IMR-90 (cell line): ENCODE results near the gene PCDH1. TPM values are rescaled to one million over a fixed set of nuclear protein-coding genes. Genes with fewer than 3 reads are reported as not detected.

Source experiments
- CEBPB ChIP-seq: IDR thresholded peaks from 2 replicates; pipeline ENCODE4 v1.6.1; 2012; ENCODE audit warnings: low read depth, low read length, improper control_type of control experiment
- CHD1 ChIP-seq: IDR thresholded peaks from 2 replicates; pipeline ENCODE4 v1.6.1; 2012; ENCODE audit warnings: low read depth, low read length, improper control_type of control experiment
- FOS ChIP-seq: fragments of 150-350 bp; IDR thresholded peaks from 2 replicates; pipeline ENCODE4 v1.6.1; 2016; ENCODE audit warnings: low read depth, low read length
- USF2 ChIP-seq: fragments of 150-350 bp; IDR thresholded peaks from 2 replicates; pipeline ENCODE4 v1.6.1; 2017; ENCODE audit warnings: mild to moderate bottlenecking, antibody characterized with exemption, low read length, low read depth
- polyA plus RNA-seq, 3 experiments: library from polyadenylated mRNA; depleted of rRNA; stranded (reverse); fragments of >200 nt; gene quantifications; 2 replicates each; pipeline ENCODE4 v1.2.3, GENCODE V29; 2012; ENCODE audit warnings: low replicate concordance in 1 of 3
- total RNA-seq: library from RNA; depleted of rRNA; stranded (reverse); fragments of >200 nt; gene quantifications from 2 replicates; pipeline ENCODE4 v1.2.3, GENCODE V29; 2012
- TF ChIP-seq, protein P1 (sequence below): fragments of 150-350 bp; IDR thresholded peaks from 2 replicates; pipeline ENCODE4 v1.6.1; 2016; ENCODE audit warnings: low read depth, mild to moderate bottlenecking, low read length, moderate library complexity, borderline replicate concordance

Gene PCDH1
- total and polyA plus RNA-seq, 2 of the 4 experiments (the other 2 are of a cell fraction) = 0.74 to 0.90 TPM

GRCh38 chr5:141872496-141873356 lies 5.5 kb downstream of the PCDH1 start (continued):
- TF ChIP-seq, protein P1, sequence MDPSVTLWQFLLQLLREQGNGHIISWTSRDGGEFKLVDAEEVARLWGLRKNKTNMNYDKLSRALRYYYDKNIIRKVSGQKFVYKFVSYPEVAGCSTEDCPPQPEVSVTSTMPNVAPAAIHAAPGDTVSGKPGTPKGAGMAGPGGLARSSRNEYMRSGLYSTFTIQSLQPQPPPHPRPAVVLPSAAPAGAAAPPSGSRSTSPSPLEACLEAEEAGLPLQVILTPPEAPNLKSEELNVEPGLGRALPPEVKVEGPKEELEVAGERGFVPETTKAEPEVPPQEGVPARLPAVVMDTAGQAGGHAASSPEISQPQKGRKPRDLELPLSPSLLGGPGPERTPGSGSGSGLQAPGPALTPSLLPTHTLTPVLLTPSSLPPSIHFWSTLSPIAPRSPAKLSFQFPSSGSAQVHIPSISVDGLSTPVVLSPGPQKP = no peak
- TF ChIP-seq FOS (no peak), CEBPB (no peak), USF2 (no peak), CHD1 (no peak)
